GM23338 (cell line): Measurements from ENCODE around the gene FLYWCH1. TPM values are rescaled to one million over a fixed set of nuclear protein-coding genes. Genes with fewer than 3 reads are reported as not detected.
A peak's percentile ranks its signal among the peaks of the same experiment; 100 is the strongest.

Experiments
- ATAC-seq: fragments of 200-7000 bp; cut with Tn5 transposase; 3 replicates; pipeline ENCODE4 v1.9.1; 2020
- DNase-seq: peaks from one replicate; pipeline ENCODE4 v3.0.0-alpha.2; 2015; ENCODE audit warnings: low spot score
- H2AFZ ChIP-seq: fragments of 200-600 bp; sonication (generic); 2 replicates; pipeline ENCODE4 v1.8.0; 2016; ENCODE audit warnings: antibody characterized with exemption, mild to moderate bottlenecking, moderate library complexity
- H3F3A ChIP-seq: fragments of 200-600 bp; sonication (generic); replicated peaks from 2 replicates; pipeline ENCODE4 v1.8.0; 2017; ENCODE audit warnings: antibody characterized with exemption, mixed run types, low read depth
- H3K27ac ChIP-seq: fragments of 200-600 bp; sonication (generic); 2 replicates; pipeline ENCODE4 v1.6.1; 2016; ENCODE audit warnings: low read depth
- H3K27me3 ChIP-seq: fragments of 200-600 bp; sonication (generic); 2 replicates; pipeline ENCODE4 v1.8.0; 2016; ENCODE audit warnings: mild to moderate bottlenecking, mixed run types, moderate library complexity; ENCODE audit not compliant: insufficient read depth
- H3K36me3 ChIP-seq: fragments of 200-600 bp; sonication (generic); 2 replicates; pipeline ENCODE4 v1.8.0; 2016; ENCODE audit warnings: mild to moderate bottlenecking; ENCODE audit not compliant: insufficient read depth
- H3K4me1 ChIP-seq: fragments of 200-600 bp; sonication (generic); 2 replicates; pipeline ENCODE4 v1.8.0; 2016; ENCODE audit warnings: mild to moderate bottlenecking, moderate library complexity; ENCODE audit not compliant: insufficient read depth
- H3K4me2 ChIP-seq: fragments of 200-600 bp; sonication (generic); 2 replicates; pipeline ENCODE4 v1.7.1; 2017; ENCODE audit warnings: mixed run types
- H3K4me3 ChIP-seq: fragments of 200-600 bp; sonication (generic); 2 replicates; pipeline ENCODE4 v1.6.1; 2016; ENCODE audit warnings: mixed run types
- H3K79me2 ChIP-seq: fragments of 200-600 bp; sonication (generic); replicated peaks from 2 replicates; pipeline ENCODE4 v1.8.0; 2017; ENCODE audit warnings: mild to moderate bottlenecking; ENCODE audit not compliant: insufficient read depth
- H3K9me2 ChIP-seq: fragments of 200-600 bp; sonication (generic); 2 replicates; pipeline ENCODE4 v1.8.0; 2017; ENCODE audit not compliant: insufficient read depth
- H4K20me1 ChIP-seq: fragments of 200-600 bp; sonication (generic); replicated peaks from 2 replicates; pipeline ENCODE4 v1.8.0; 2017; ENCODE audit warnings: mild to moderate bottlenecking; ENCODE audit not compliant: insufficient read depth
- H3K27ac Mint-ChIP-seq: 2 replicates; pipeline ENCODE4 v1.8.0; 2020; ENCODE audit warnings: inconsistent platforms, mild to moderate bottlenecking, moderate library complexity, mixed read lengths
- H3K27me3 Mint-ChIP-seq: 3 replicates; pipeline ENCODE4 v1.8.0; 2022; ENCODE audit warnings: low read depth, mild to moderate bottlenecking, moderate library complexity, mixed read lengths, inconsistent platforms; ENCODE audit not compliant: insufficient read depth, poor library complexity
- H3K36me3 Mint-ChIP-seq: 3 replicates; pipeline ENCODE4 v1.8.0; 2021; ENCODE audit warnings: low read depth, mild to moderate bottlenecking, inconsistent platforms, moderate library complexity, mixed read lengths
- H3K4me1 Mint-ChIP-seq: 3 replicates; pipeline ENCODE4 v1.8.0; 2020; ENCODE audit warnings: mild to moderate bottlenecking, inconsistent platforms, mixed read lengths
- H3K4me3 Mint-ChIP-seq: 3 replicates; pipeline ENCODE4 v1.8.0; 2021; ENCODE audit warnings: moderate library complexity, mild to moderate bottlenecking, inconsistent platforms, mixed read lengths
- H3K9me3 Mint-ChIP-seq: 3 replicates; pipeline ENCODE4 v1.8.0; 2020; ENCODE audit warnings: moderate library complexity, mild to moderate bottlenecking, inconsistent platforms, mixed read lengths
- CREB1 ChIP-seq: fragments of 250-450 bp; sonication (Bioruptor Pico); IDR thresholded peaks from 2 replicates; pipeline ENCODE4 v1.5.0; 2020; ENCODE audit warnings: low read depth, mild to moderate bottlenecking, moderate library complexity
- CTCF ChIP-seq, 2 experiments: fragments of 200-600 bp in 1 of 2; sonication (generic) in 1 of 2; conservative IDR thresholded peaks; 2 replicates each; pipeline versions ENCODE4 v1.5.1 to v1.6.1; 2016 to 2017; ENCODE audit warnings: antibody characterized with exemption in 2 of 2, low read depth in 2 of 2, mild to moderate bottlenecking in 2 of 2, moderate library complexity in 1 of 2
- EZH2phosphoT487 ChIP-seq: fragments of 200-600 bp; sonication (generic); IDR thresholded peaks from one replicate; pipeline ENCODE4 v1.8.1; 2018; ENCODE audit warnings: antibody characterized with exemption; ENCODE audit not compliant: unreplicated experiment
- JUNB ChIP-seq: IDR thresholded peaks from one replicate; pipeline ENCODE4 v1.6.1; 2016; ENCODE audit warnings: antibody characterized with exemption; ENCODE audit not compliant: unreplicated experiment
- NANOG ChIP-seq: IDR thresholded peaks from 2 replicates; pipeline ENCODE4 v1.6.1; 2016; ENCODE audit warnings: antibody characterized with exemption, borderline replicate concordance
- POLR2AphosphoS5 ChIP-seq: IDR thresholded peaks from 2 replicates; pipeline ENCODE4 v1.6.1; 2016; ENCODE audit warnings: antibody characterized with exemption, low read depth
- REST ChIP-seq: IDR thresholded peaks from one replicate; pipeline ENCODE4 v1.6.1; 2018; ENCODE audit warnings: antibody characterized with exemption; ENCODE audit not compliant: unreplicated experiment
- STAT1 ChIP-seq: IDR thresholded peaks from one replicate; pipeline ENCODE4 v1.6.1; 2016; ENCODE audit warnings: antibody characterized with exemption; ENCODE audit not compliant: unreplicated experiment
- ZNF114 ChIP-seq: fragments of 250-450 bp; sonication (Bioruptor Pico); IDR thresholded peaks from 2 replicates; pipeline ENCODE4 v1.5.0; 2020; ENCODE audit warnings: mild to moderate bottlenecking, moderate library complexity
- ZNF331 ChIP-seq: fragments of 250-450 bp; sonication (Bioruptor Pico); IDR thresholded peaks from 2 replicates; pipeline ENCODE4 v1.5.0; 2020; ENCODE audit warnings: low read depth, mild to moderate bottlenecking, moderate library complexity
- polyA plus RNA-seq: library from polyadenylated mRNA; unstranded; fragments of >200 nt; fragmentation: Nextera tagmentation; extraction: Ambion mirVana; gene quantifications from 2 replicates; pipeline ENCODE4 v1.2.1, GENCODE V29; 2016
- total RNA-seq: library from RNA; depleted of rRNA; stranded (reverse); fragments of >200 nt; shearing (Covaris generic); gene quantifications from 2 replicates; pipeline ENCODE4 v1.2.3, GENCODE V29; 2014
- TF ChIP-seq, protein P1 (sequence below): IDR thresholded peaks from 2 replicates; pipeline ENCODE4 v1.6.1; 2016; ENCODE audit warnings: antibody characterized with exemption

The FLYWCH1 gene
- total and polyA plus RNA-seq, 2 experiments from 2014 or later, result 6.0 to 29.3 TPM

DNA sequence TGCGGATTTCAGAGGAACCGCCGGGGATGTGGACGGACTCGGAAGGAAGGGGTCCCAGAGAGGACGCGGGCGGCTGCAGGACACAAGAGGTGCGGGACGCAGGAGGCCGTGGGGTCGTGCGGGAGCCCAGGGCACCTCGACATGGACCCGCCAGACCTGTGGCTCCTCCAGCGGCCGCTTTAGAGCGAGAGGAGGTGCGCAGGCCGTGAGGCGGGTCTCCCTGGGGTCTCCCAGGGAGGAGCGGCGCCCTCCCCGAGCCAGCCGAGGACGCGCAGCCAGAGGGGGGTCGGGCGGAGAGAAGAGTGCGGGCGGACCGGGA, 6.8 kb upstream of the FLYWCH1 start (continued):
- TF ChIP-seq, protein P1, sequence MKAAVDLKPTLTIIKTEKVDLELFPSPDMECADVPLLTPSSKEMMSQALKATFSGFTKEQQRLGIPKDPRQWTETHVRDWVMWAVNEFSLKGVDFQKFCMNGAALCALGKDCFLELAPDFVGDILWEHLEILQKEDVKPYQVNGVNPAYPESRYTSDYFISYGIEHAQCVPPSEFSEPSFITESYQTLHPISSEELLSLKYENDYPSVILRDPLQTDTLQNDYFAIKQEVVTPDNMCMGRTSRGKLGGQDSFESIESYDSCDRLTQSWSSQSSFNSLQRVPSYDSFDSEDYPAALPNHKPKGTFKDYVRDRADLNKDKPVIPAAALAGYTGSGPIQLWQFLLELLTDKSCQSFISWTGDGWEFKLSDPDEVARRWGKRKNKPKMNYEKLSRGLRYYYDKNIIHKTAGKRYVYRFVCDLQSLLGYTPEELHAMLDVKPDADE, result no peak
- TF ChIP-seq JUNB (no peak), NANOG (no peak), CREB1 (CRISPR knock-in tag) (no peak), REST (no peak), EZH2phosphoT487 (no peak), STAT1 (no peak), ZNF114 (no peak), ZNF331 (CRISPR knock-in tag) (no peak), CTCF (conservative IDR thresholded peaks at IDR 0.05; ENCODE audit: low read depth in 2 of 2) (no peak)

- Histone ChIP-seq H3K4me2 (peak overlapping the region; percentile 98), H3K4me1 (no peaks in the 10 kb centered on the region; the same call in 1 of the 2 replicates), H2AFZ (no peak overlapping the region), H3K27me3 (no peaks in the 10 kb centered on the region), H4K20me1 (no peaks in the 10 kb centered on the region), H3K4me3 (peak overlapping the region; percentile 99), H3K9me2 (no peaks in the 10 kb centered on the region), H3K79me2 (no peaks in the 10 kb centered on the region), H3K27ac (0 out of 2 replicates have a peak overlapping the region, but pooled peaks have one; percentile 76), H3F3A (peaks cover 5% of the 10 kb centered on the region; the same call in 1 of the 2 replicates), H3K36me3 (no peaks in the 10 kb centered on the region)
- H3K27me3 Mint-ChIP-seq, result peaks cover 17% of the 10 kb centered on the region
- no peaks in the 10 kb centered on the region for H3K36me3 Mint-ChIP-seq
- DNase-seq, result peak; percentile 100
- peak; percentile 80 for ATAC-seq
- no peak for TF ChIP-seq ZNF114
- no peak for TF ChIP-seq STAT1
- TF ChIP-seq CREB1 (CRISPR knock-in tag), result peak; percentile 29
- TF ChIP-seq POLR2AphosphoS5, result peak; percentile 99
- no peak for TF ChIP-seq ZNF331 (CRISPR knock-in tag)
- no peak for TF ChIP-seq CTCF (conservative IDR thresholded peaks at IDR 0.05; ENCODE audit: low read depth in 2 of 2)
- TF ChIP-seq, protein P1, result 0 out of 2 replicates have a peak, but pooled peaks have one; percentile 23
- TF ChIP-seq JUNB, result no peak
- no peak overlapping the region for H3K27ac Mint-ChIP-seq
- peak overlapping the region; percentile 88 for H3K4me3 Mint-ChIP-seq
- peaks cover 17% of the 10 kb centered on the region for H3K4me1 Mint-ChIP-seq
- peaks cover 10% of the 10 kb centered on the region for H3K9me3 Mint-ChIP-seq
Measured at GRCh38 chr16:2905241-2905987, 6.3 kb upstream of the FLYWCH1 start.
